ENCODE measurements around the gene TMIE. TPM values are rescaled to one million over a fixed set of nuclear protein-coding genes. Genes with fewer than 3 reads are reported as not detected.

The TMIE gene
- polyA plus RNA-seq, 3 donors = not detected

GRCh38 chr3:46721009-46721408, 19.8 kb downstream of the TMIE start:
- DNase-seq = no peak
- intact Hi-C loops (cut with micrococcal nuclease) = no loop called here
- no peak overlapping the region for H3K27ac Mint-ChIP-seq

GRCh38 chr3:46722443-46722842, 21.3 kb downstream of the TMIE start:
- no peak for DNase-seq
- peaks cover 2% of the 10 kb centered on the region for H3K4me1 Mint-ChIP-seq
- Histone ChIP-seq H3K9me3 (replicated peaks in 1 of 2; ENCODE audit: control insufficient read depth in 1 of 2, insufficient read depth in 1 of 2, low read length in 2 of 2) (no peaks in the 10 kb centered on the region), H3K9ac (ENCODE audit: insufficient read depth, low read length, poor library complexity, severe bottlenecking) (no peak overlapping the region), H3K4me1 (ENCODE audit: control insufficient read depth in 1 of 2, insufficient read depth in 2 of 2, low read length in 2 of 2) (no peaks in the 10 kb centered on the region), H3K4me3 (replicated peaks in 1 of 3; ENCODE audit: low read depth in 2 of 3, low read length in 3 of 3) (no peak overlapping the region), H3K36me3 (replicated peaks in 1 of 2; ENCODE audit: control insufficient read depth in 1 of 2, insufficient read depth in 2 of 2, low read length in 2 of 2) (no peaks in the 10 kb centered on the region), H3K4me2 (replicated peaks; ENCODE audit: extremely low read depth, low read length, poor library complexity, severe bottlenecking) (no peak overlapping the region), H2AFZ (ENCODE audit: insufficient read depth, low read depth, low read length, poor library complexity, severe bottlenecking) (no peak overlapping the region), H4K20me1 (ENCODE audit: insufficient read depth, low read length) (no peaks in the 10 kb centered on the region), H3K27ac (ENCODE audit: low read depth in 1 of 2, low read length in 2 of 2) (no peak overlapping the region), H3K27me3 (ENCODE audit: control insufficient read depth in 2 of 2, insufficient read depth in 2 of 2, low read length in 2 of 2) (no peaks in the 10 kb centered on the region), H3K79me2 (ENCODE audit: insufficient read depth, low read length) (no peaks in the 10 kb centered on the region)
- intact Hi-C loops (cut with micrococcal nuclease) = no loop called here
- no peak overlapping the region for H3K4me3 Mint-ChIP-seq
- peaks cover 19 to 29% (median 20%) of the 10 kb centered on the region in 3 donors for H3K27me3 Mint-ChIP-seq (ENCODE audit: low read depth in 3 of 3)
- H3K9me3 Mint-ChIP-seq = peaks cover 0 to 4% (median 0%) of the 10 kb centered on the region in 7 donors
- no peaks in the 10 kb centered on the region for H3K36me3 Mint-ChIP-seq
- 56% methylated on average over 1 of the region's 5 CpGs for WGBS (ENCODE audit: insufficient coverage)
- H3K27ac Mint-ChIP-seq = no peak overlapping the region
- no peak for TF ChIP-seq CTCF (IDR thresholded peaks at IDR 0.05)

More at GRCh38 chr3:46721009-46721408, 19.8 kb downstream of the TMIE start:
- Histone ChIP-seq H4K20me1 (ENCODE audit: insufficient read depth, low read length) (no peaks in the 10 kb centered on the region), H3K36me3 (replicated peaks in 1 of 2; ENCODE audit: control insufficient read depth in 1 of 2, insufficient read depth in 2 of 2, low read length in 2 of 2) (no peaks in the 10 kb centered on the region), H3K4me3 (replicated peaks in 1 of 3; ENCODE audit: low read depth in 2 of 3, low read length in 3 of 3) (no peak overlapping the region), H3K9ac (ENCODE audit: insufficient read depth, low read length, poor library complexity, severe bottlenecking) (no peak overlapping the region), H3K4me1 (ENCODE audit: control insufficient read depth in 1 of 2, insufficient read depth in 2 of 2, low read length in 2 of 2) (no peaks in the 10 kb centered on the region), H3K27ac (ENCODE audit: low read depth in 1 of 2, low read length in 2 of 2) (no peak overlapping the region), H3K79me2 (ENCODE audit: insufficient read depth, low read length) (no peaks in the 10 kb centered on the region), H3K4me2 (replicated peaks; ENCODE audit: extremely low read depth, low read length, poor library complexity, severe bottlenecking) (no peak overlapping the region), H3K9me3 (replicated peaks in 1 of 2; ENCODE audit: control insufficient read depth in 1 of 2, insufficient read depth in 1 of 2, low read length in 2 of 2) (no peaks in the 10 kb centered on the region), H3K27me3 (ENCODE audit: control insufficient read depth in 2 of 2, insufficient read depth in 2 of 2, low read length in 2 of 2) (no peaks in the 10 kb centered on the region), H2AFZ (ENCODE audit: insufficient read depth, low read depth, low read length, poor library complexity, severe bottlenecking) (no peak overlapping the region)
- Mint-ChIP-seq H3K9me3 (peaks cover 0 to 4% (median 0%) of the 10 kb centered on the region in 7 donors), H3K4me3 (no peak overlapping the region), H3K36me3 (no peaks in the 10 kb centered on the region), H3K4me1 (peaks cover 2% of the 10 kb centered on the region), H3K27me3 (ENCODE audit: low read depth in 3 of 3) (peaks cover 18 to 30% (median 18%) of the 10 kb centered on the region in 3 donors)
- TF ChIP-seq CTCF (IDR thresholded peaks at IDR 0.05) = no peak
- no CpG with 5 or more reads among the region's 2 CpGs for WGBS (ENCODE audit: insufficient coverage)
